ENCODE data around the gene PPT1.

DNA sequence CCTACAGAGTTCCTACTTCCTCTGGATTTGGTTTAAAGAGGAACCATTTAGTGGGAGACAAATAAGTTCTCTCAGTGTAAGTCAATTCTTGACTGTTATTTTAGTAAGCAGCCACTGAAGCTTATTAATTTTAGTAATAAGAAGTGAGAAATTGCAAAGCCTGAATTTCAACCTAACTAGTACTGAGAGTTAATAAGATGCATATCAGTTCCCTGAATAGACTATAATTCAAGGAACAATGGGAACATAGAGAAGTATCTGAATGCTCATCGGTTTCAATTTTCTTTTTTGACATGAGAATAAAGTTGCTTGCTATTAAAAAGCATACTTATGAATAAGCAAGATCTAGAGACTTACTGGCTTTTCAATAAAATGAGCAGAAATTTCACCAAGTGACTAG lies 8.0 kb upstream of the PPT1 start:
- TF ChIP-seq, protein P1, sequence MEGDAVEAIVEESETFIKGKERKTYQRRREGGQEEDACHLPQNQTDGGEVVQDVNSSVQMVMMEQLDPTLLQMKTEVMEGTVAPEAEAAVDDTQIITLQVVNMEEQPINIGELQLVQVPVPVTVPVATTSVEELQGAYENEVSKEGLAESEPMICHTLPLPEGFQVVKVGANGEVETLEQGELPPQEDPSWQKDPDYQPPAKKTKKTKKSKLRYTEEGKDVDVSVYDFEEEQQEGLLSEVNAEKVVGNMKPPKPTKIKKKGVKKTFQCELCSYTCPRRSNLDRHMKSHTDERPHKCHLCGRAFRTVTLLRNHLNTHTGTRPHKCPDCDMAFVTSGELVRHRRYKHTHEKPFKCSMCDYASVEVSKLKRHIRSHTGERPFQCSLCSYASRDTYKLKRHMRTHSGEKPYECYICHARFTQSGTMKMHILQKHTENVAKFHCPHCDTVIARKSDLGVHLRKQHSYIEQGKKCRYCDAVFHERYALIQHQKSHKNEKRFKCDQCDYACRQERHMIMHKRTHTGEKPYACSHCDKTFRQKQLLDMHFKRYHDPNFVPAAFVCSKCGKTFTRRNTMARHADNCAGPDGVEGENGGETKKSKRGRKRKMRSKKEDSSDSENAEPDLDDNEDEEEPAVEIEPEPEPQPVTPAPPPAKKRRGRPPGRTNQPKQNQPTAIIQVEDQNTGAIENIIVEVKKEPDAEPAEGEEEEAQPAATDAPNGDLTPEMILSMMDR (IDR thresholded peaks at IDR 0.05): no peak
- TF ChIP-seq POLR2A (IDR thresholded peaks at IDR 0.05): no peak
